IPS-15b (cell line): ENCODE measurements around the gene SELENOO.
A peak's percentile ranks its signal among the peaks of the same experiment; 100 is the strongest.

Source experiments
- H3K27me3 ChIP-seq: one replicate; pipeline ENCODE4 v1.6.1; 2013; ENCODE audit warnings: low read length; ENCODE audit not compliant: control insufficient read depth, insufficient read depth
- H3K36me3 ChIP-seq: one replicate; pipeline ENCODE4 v1.6.1; 2013; ENCODE audit warnings: low read length; ENCODE audit not compliant: control insufficient read depth, insufficient read depth
- H3K4me1 ChIP-seq: one replicate; pipeline ENCODE4 v1.6.1; 2013; ENCODE audit warnings: mild to moderate bottlenecking, low read length; ENCODE audit not compliant: control insufficient read depth, insufficient read depth
- H3K4me3 ChIP-seq: one replicate; pipeline ENCODE4 v1.5.1; 2013; ENCODE audit warnings: low read depth, low read length
- H3K9ac ChIP-seq: one replicate; pipeline ENCODE4 v1.6.1; 2013; ENCODE audit warnings: low read depth, mild to moderate bottlenecking, low read length
- H3K9me3 ChIP-seq: one replicate; pipeline ENCODE4 v1.6.1; 2013; ENCODE audit warnings: mild to moderate bottlenecking, low read length; ENCODE audit not compliant: control insufficient read depth, insufficient read depth

SELENOO gene

GRCh38 chr22:50262460-50262911 lies 61.7 kb downstream of the SELENOO start:
- H3K27me3 ChIP-seq = peaks cover 10% of the 10 kb centered on the region
- H3K36me3 ChIP-seq = no peaks in the 10 kb centered on the region
- H3K4me3 ChIP-seq = peak overlapping the region; percentile 37
- no peaks in the 10 kb centered on the region for H3K9me3 ChIP-seq
- no peak overlapping the region for H3K9ac ChIP-seq
- H3K4me1 ChIP-seq = peaks cover 11% of the 10 kb centered on the region

GRCh38 chr22:50262973-50263617 lies 62.3 kb downstream of the SELENOO start:
- Histone ChIP-seq H3K9me3 (no peaks in the 10 kb centered on the region), H3K4me1 (peaks cover 11% of the 10 kb centered on the region), H3K36me3 (no peaks in the 10 kb centered on the region), H3K4me3 (no peak overlapping the region), H3K27me3 (peaks cover 11% of the 10 kb centered on the region), H3K9ac (no peak overlapping the region)

GRCh38 chr22:50264104-50264745 lies 63.4 kb downstream of the SELENOO start:
- Histone ChIP-seq H3K36me3 (no peaks in the 10 kb centered on the region), H3K4me1 (peaks cover 11% of the 10 kb centered on the region), H3K4me3 (no peak overlapping the region), H3K9me3 (no peaks in the 10 kb centered on the region), H3K9ac (no peak overlapping the region), H3K27me3 (peaks cover 23% of the 10 kb centered on the region)

GRCh38 chr22:50264946-50265669 lies 64.3 kb downstream of the SELENOO start:
- Histone ChIP-seq H3K36me3 (no peaks in the 10 kb centered on the region), H3K9me3 (no peaks in the 10 kb centered on the region), H3K27me3 (peaks cover 28% of the 10 kb centered on the region), H3K9ac (no peak overlapping the region), H3K4me3 (no peak overlapping the region), H3K4me1 (peaks cover 11% of the 10 kb centered on the region)

- Histone ChIP-seq H3K4me1 (peaks cover 10% of the 10 kb centered on the region), H3K36me3 (no peaks in the 10 kb centered on the region), H3K9ac (no peak overlapping the region), H3K27me3 (peaks cover 32% of the 10 kb centered on the region), H3K4me3 (peak overlapping the region; percentile 26), H3K9me3 (no peaks in the 10 kb centered on the region)
These were observed 66.2 kb downstream of the SELENOO start for GRCh38 chr22:50266994-50267393.
